Caco-2 (cell line): Measurements from ENCODE around the gene SLC5A10. TPM values are rescaled to one million over a fixed set of nuclear protein-coding genes. Genes with fewer than 3 reads are reported as not detected.

Experiments
- BruUV-seq: library from RNA; stranded (reverse); fragments of 400-500 nt; replicated peaks from 2 replicates; lab custom pipeline; 2021; lab: Mats Ljungman, UMichigan
- CTCF ChIA-PET: fragments of 300-600 bp; sonication (Branson Sonifier 250); formaldehyde crosslinking; loops from one replicate; lab custom pipeline; 2022; ENCODE audit warnings: antibody characterized with exemption; lab: Charles Lee
- POLR2A ChIA-PET: fragments of 300-600 bp; sonication (Branson Sonifier 250); formaldehyde crosslinking; loops from one replicate; lab custom pipeline; 2022; ENCODE audit warnings: antibody characterized with exemption; lab: Charles Lee
- DNase-seq, 2 experiments: peaks; one replicate each; pipeline versions ENCODE4 v3.0.0 to v3.0.0-alpha.2; 2020 to 2022
- H3K27me3 ChIP-seq: replicated peaks from 2 replicates; pipeline ENCODE4 v1.6.0; 2011; ENCODE audit warnings: low read length; ENCODE audit not compliant: control insufficient read depth, insufficient read depth
- H3K36me3 ChIP-seq: 2 replicates; pipeline ENCODE4 v1.5.1; 2011; ENCODE audit warnings: low read length; ENCODE audit not compliant: control insufficient read depth, insufficient read depth
- H3K4me1 ChIP-seq: fragments of 250-450 bp; sonication (Bioruptor Pico); 2 replicates; pipeline ENCODE4 v1.5.1; 2020; ENCODE audit warnings: mild to moderate bottlenecking
- H3K4me3 ChIP-seq: 2 replicates; pipeline ENCODE4 v1.5.1; 2011; ENCODE audit warnings: low read depth, mild to moderate bottlenecking, control low read depth, low read length
- H3K9me3 ChIP-seq: fragments of 250-450 bp; sonication (Bioruptor Pico); 2 replicates; pipeline ENCODE4 v1.5.1; 2020; ENCODE audit warnings: mild to moderate bottlenecking, moderate library complexity
- H3K27ac Mint-ChIP-seq: one replicate; pipeline ENCODE4 v1.8.0; 2022; ENCODE audit warnings: mixed read lengths; ENCODE audit not compliant: unreplicated experiment
- H3K27me3 Mint-ChIP-seq: one replicate; pipeline ENCODE4 v1.8.0; 2022; ENCODE audit warnings: mixed read lengths; ENCODE audit not compliant: insufficient read depth, unreplicated experiment
- H3K36me3 Mint-ChIP-seq: one replicate; pipeline ENCODE4 v1.8.0; 2022; ENCODE audit warnings: mild to moderate bottlenecking, mixed read lengths; ENCODE audit not compliant: insufficient read depth, unreplicated experiment
- H3K4me1 Mint-ChIP-seq: one replicate; pipeline ENCODE4 v1.8.0; 2022; ENCODE audit warnings: low read depth, mixed read lengths; ENCODE audit not compliant: unreplicated experiment
- H3K4me3 Mint-ChIP-seq: one replicate; pipeline ENCODE4 v1.8.0; 2022; ENCODE audit warnings: mild to moderate bottlenecking, moderate library complexity, mixed read lengths; ENCODE audit not compliant: unreplicated experiment
- H3K9me3 Mint-ChIP-seq: one replicate; pipeline ENCODE4 v1.8.0; 2022; ENCODE audit warnings: mixed read lengths; ENCODE audit not compliant: unreplicated experiment
- CTCF ChIP-seq, 2 experiments: fragments of 200-600 bp in 1 of 2; IDR thresholded peaks; 1 replicate in 1 of 2; 2 replicates in 1 of 2; pipeline versions ENCODE4 v1.5.1 to v1.8.0; 2011 to 2022; ENCODE audit warnings: antibody characterized with exemption in 1 of 2, control low read depth in 1 of 2, inconsistent platforms in 1 of 2, low read depth in 1 of 2, low read length in 1 of 2, mild to moderate bottlenecking in 1 of 2, moderate library complexity in 1 of 2; ENCODE audit not compliant: insufficient read depth in 1 of 2, severe bottlenecking in 1 of 2, unreplicated experiment in 1 of 2
- intact Hi-C: fragments of 100-400 bp; cut with micrococcal nuclease; formaldehyde crosslinking; loops from one replicate; pipeline ENCODE4 v1.10.0; 2022; ENCODE audit not compliant: unreplicated experiment
- total RNA-seq: library from RNA; stranded (reverse); gene quantifications from 2 replicates; pipeline ENCODE4 v1.2.3, GENCODE V29; 2022

The SLC5A10 gene
- total RNA-seq, 1 experiment from 2014 or later, result 0.27 TPM

GRCh38 chr17:18944646-18945045 lies 7.3 kb upstream of the SLC5A10 start:
- CTCF ChIA-PET, result no interaction called here
- peaks cover 11% of the 10 kb centered on the region; the same call in 1 of the 2 replicates for H3K4me1 ChIP-seq
- intact Hi-C loops, result no loop called here

GRCh38 chr17:18946536-18946935 lies 5.4 kb upstream of the SLC5A10 start:
- H3K27me3 ChIP-seq, result no peaks in the 10 kb centered on the region
- peak; percentile 67 to 89 for DNase-seq
- no peaks in the 10 kb centered on the region for H3K9me3 ChIP-seq
- H3K4me3 ChIP-seq, result no peak overlapping the region
- H3K36me3 ChIP-seq, result no peaks in the 10 kb centered on the region
- Mint-ChIP-seq H3K27me3 (no peaks in the 10 kb centered on the region), H3K27ac (peak overlapping the region; percentile 8), H3K4me1 (peaks cover 20% of the 10 kb centered on the region), H3K36me3 (no peaks in the 10 kb centered on the region), H3K9me3 (no peaks in the 10 kb centered on the region), H3K4me3 (no peak overlapping the region)
- POLR2A ChIA-PET, result no interaction called here
- peaks cover 11% of the 10 kb centered on the region for H3K4me1 ChIP-seq
- TF ChIP-seq CTCF (IDR thresholded peaks at IDR 0.05; ENCODE audit: insufficient read depth in 1 of 2, low read depth in 1 of 2, low read length in 1 of 2, severe bottlenecking in 1 of 2, unreplicated experiment in 1 of 2), result no peak
- BruUV-seq, result no TSS peak
- intact Hi-C loops, result no loop called here
- CTCF ChIA-PET, result no interaction called here

More at GRCh38 chr17:18944646-18945045, 7.3 kb upstream of the SLC5A10 start:
- H3K27me3 Mint-ChIP-seq, result no peaks in the 10 kb centered on the region
- no peaks in the 10 kb centered on the region for H3K27me3 ChIP-seq
- no peak for DNase-seq
- H3K27ac Mint-ChIP-seq, result no peak overlapping the region
- TF ChIP-seq CTCF (IDR thresholded peaks at IDR 0.05; ENCODE audit: insufficient read depth in 1 of 2, low read depth in 1 of 2, low read length in 1 of 2, severe bottlenecking in 1 of 2, unreplicated experiment in 1 of 2), result no peak
- BruUV-seq, result no TSS peak
- H3K4me3 Mint-ChIP-seq, result no peak overlapping the region
- no peaks in the 10 kb centered on the region for H3K9me3 ChIP-seq
- H3K4me3 ChIP-seq, result no peak overlapping the region
- POLR2A ChIA-PET, result no interaction called here
- no peaks in the 10 kb centered on the region for H3K9me3 Mint-ChIP-seq
- peaks cover 20% of the 10 kb centered on the region for H3K4me1 Mint-ChIP-seq
- no peaks in the 10 kb centered on the region for H3K36me3 ChIP-seq
- no peaks in the 10 kb centered on the region for H3K36me3 Mint-ChIP-seq

GRCh38 chr17:18947866-18948265 lies 4.1 kb upstream of the SLC5A10 start:
- intact Hi-C loops, result no loop called here
- ChIA-PET POLR2A (no interaction called here), CTCF (interaction anchor here (1.0 kb wide), 1 partner anchor 13 kb away, joined by 3 read pairs; no protein-coding TSS in a partner anchor)
- DNase-seq, result no peak
- Histone ChIP-seq H3K36me3 (no peaks in the 10 kb centered on the region), H3K27me3 (no peaks in the 10 kb centered on the region), H3K9me3 (no peaks in the 10 kb centered on the region), H3K4me1 (peaks cover 11% of the 10 kb centered on the region), H3K4me3 (no peak overlapping the region)
- peaks cover 20% of the 10 kb centered on the region for H3K4me1 Mint-ChIP-seq
- no peak for TF ChIP-seq CTCF (IDR thresholded peaks at IDR 0.05; ENCODE audit: insufficient read depth in 1 of 2, low read depth in 1 of 2, low read length in 1 of 2, severe bottlenecking in 1 of 2, unreplicated experiment in 1 of 2)
- BruUV-seq, result no TSS peak
- H3K27ac Mint-ChIP-seq, result no peak overlapping the region
- no peaks in the 10 kb centered on the region for H3K27me3 Mint-ChIP-seq
- H3K36me3 Mint-ChIP-seq, result no peaks in the 10 kb centered on the region
- H3K9me3 Mint-ChIP-seq, result no peaks in the 10 kb centered on the region
- no peak overlapping the region for H3K4me3 Mint-ChIP-seq
